Activated T-helper 1 cell treated with anti-CD3 and anti-CD28 coated beads, Interleukin-12 subunit alpha, Interleukin-12 subunit beta, Interleukin-2, Interleukin-4 antibody, amounts not matched to agents 30 ng/mL and 10 ng/mL and 1 ng/mL, durations not matched to agents 14 hours and 24 hours and 36 hours (primary cell): ENCODE results near the gene HMGB2. TPM values are rescaled to one million over a fixed set of nuclear protein-coding genes. Genes with fewer than 3 reads are reported as not detected.

Experiments
- DNase-seq: peaks from one replicate; pipeline ENCODE4 v3.0.0; 2021; ENCODE audit warnings: low spot score
- H3K27ac Mint-ChIP-seq: one replicate; pipeline ENCODE4 v1.8.0; 2021; ENCODE audit warnings: mild to moderate bottlenecking, mixed read lengths
- H3K27me3 Mint-ChIP-seq: one replicate; pipeline ENCODE4 v1.8.0; 2022; ENCODE audit warnings: mild to moderate bottlenecking, moderate library complexity, mixed read lengths; ENCODE audit not compliant: insufficient read depth
- H3K36me3 Mint-ChIP-seq: one replicate; pipeline ENCODE4 v1.8.0; 2021; ENCODE audit warnings: low read depth, mixed read lengths
- H3K4me1 Mint-ChIP-seq: one replicate; pipeline ENCODE4 v1.8.0; 2021; ENCODE audit warnings: low read depth, mixed read lengths
- H3K4me3 Mint-ChIP-seq: one replicate; pipeline ENCODE4 v1.8.0; 2021; ENCODE audit warnings: mild to moderate bottlenecking, moderate library complexity, mixed read lengths
- H3K9me3 Mint-ChIP-seq: one replicate; pipeline ENCODE4 v1.8.0; 2021; ENCODE audit warnings: mixed read lengths
- intact Hi-C: fragments of 100-400 bp; cut with micrococcal nuclease; formaldehyde crosslinking; loops from one replicate; pipeline ENCODE4 v1.15.1; 2024
- total RNA-seq: library from RNA; stranded (reverse); gene quantifications from 2 replicates; pipeline ENCODE4 v1.2.3, GENCODE V29; 2022

The HMGB2 gene
- total RNA-seq, 1 donor from 2014 or later: 274 TPM

GRCh38 chr4:173365359-173365996 is 31.3 kb upstream of the HMGB2 start:
- no peak for DNase-seq
- no peaks in the 10 kb centered on the region for H3K9me3 Mint-ChIP-seq
- no peaks in the 10 kb centered on the region for H3K27me3 Mint-ChIP-seq
- H3K27ac Mint-ChIP-seq: no peak overlapping the region
- H3K4me3 Mint-ChIP-seq: no peak overlapping the region
- peaks cover 43% of the 10 kb centered on the region for H3K4me1 Mint-ChIP-seq
- intact Hi-C loops: no loop called here
- peaks cover 9% of the 10 kb centered on the region for H3K36me3 Mint-ChIP-seq

GRCh38 chr4:173362666-173363065 is 28.5 kb upstream of the HMGB2 start:
- no peak for DNase-seq
- peaks cover 10% of the 10 kb centered on the region for H3K36me3 Mint-ChIP-seq
- no peak overlapping the region for H3K27ac Mint-ChIP-seq
- H3K9me3 Mint-ChIP-seq: no peaks in the 10 kb centered on the region
- H3K4me3 Mint-ChIP-seq: no peak overlapping the region
- no peaks in the 10 kb centered on the region for H3K27me3 Mint-ChIP-seq
- intact Hi-C loops: no loop called here
- H3K4me1 Mint-ChIP-seq: peaks cover 25% of the 10 kb centered on the region

GRCh38 chr4:173360587-173361221 is 26.5 kb upstream of the HMGB2 start:
- H3K27me3 Mint-ChIP-seq: no peaks in the 10 kb centered on the region
- H3K36me3 Mint-ChIP-seq: peaks cover 10% of the 10 kb centered on the region
- H3K27ac Mint-ChIP-seq: no peak overlapping the region
- no peak overlapping the region for H3K4me3 Mint-ChIP-seq
- intact Hi-C loops: no loop called here
- peaks cover 8% of the 10 kb centered on the region for H3K4me1 Mint-ChIP-seq
- DNase-seq: no peak
- no peaks in the 10 kb centered on the region for H3K9me3 Mint-ChIP-seq

GRCh38 chr4:173357939-173358338 is 23.8 kb upstream of the HMGB2 start:
- no peaks in the 10 kb centered on the region for H3K9me3 Mint-ChIP-seq
- H3K4me1 Mint-ChIP-seq: no peaks in the 10 kb centered on the region
- peaks cover 5% of the 10 kb centered on the region for H3K36me3 Mint-ChIP-seq
- no peak overlapping the region for H3K27ac Mint-ChIP-seq
- H3K4me3 Mint-ChIP-seq: no peak overlapping the region
- H3K27me3 Mint-ChIP-seq: peaks cover 9% of the 10 kb centered on the region
- intact Hi-C loops: no loop called here
- DNase-seq: no peak

- intact Hi-C loops: no loop called here
- H3K4me1 Mint-ChIP-seq: no peaks in the 10 kb centered on the region
- H3K9me3 Mint-ChIP-seq: peaks cover 4% of the 10 kb centered on the region
- DNase-seq: no peak
- no peak overlapping the region for H3K4me3 Mint-ChIP-seq
- H3K27ac Mint-ChIP-seq: no peak overlapping the region
- H3K36me3 Mint-ChIP-seq: peaks cover 3% of the 10 kb centered on the region
- peaks cover 24% of the 10 kb centered on the region for H3K27me3 Mint-ChIP-seq
These were observed 13.3 kb upstream of the HMGB2 start for GRCh38 chr4:173347467-173347866.

GRCh38 chr4:173346074-173346473 is 11.9 kb upstream of the HMGB2 start:
- DNase-seq: no peak
- Mint-ChIP-seq H3K9me3 (peaks cover 4% of the 10 kb centered on the region), H3K27me3 (peaks cover 26% of the 10 kb centered on the region), H3K4me3 (no peak overlapping the region), H3K36me3 (peaks cover 3% of the 10 kb centered on the region), H3K4me1 (no peaks in the 10 kb centered on the region), H3K27ac (no peak overlapping the region)
- intact Hi-C loops: no loop called here

- Mint-ChIP-seq H3K36me3 (peaks cover 3% of the 10 kb centered on the region), H3K9me3 (peaks cover 3% of the 10 kb centered on the region), H3K4me1 (no peaks in the 10 kb centered on the region), H3K27me3 (peaks cover 30% of the 10 kb centered on the region), H3K4me3 (no peak overlapping the region), H3K27ac (no peak overlapping the region)
- no peak for DNase-seq
- intact Hi-C loops: no loop called here
These were observed 11.5 kb upstream of the HMGB2 start for GRCh38 chr4:173345648-173346047.

GRCh38 chr4:173343832-173344397 is 9.8 kb upstream of the HMGB2 start:
- H3K4me1 Mint-ChIP-seq: peaks cover 9% of the 10 kb centered on the region
- peaks cover 27% of the 10 kb centered on the region for H3K27me3 Mint-ChIP-seq
- no peaks in the 10 kb centered on the region for H3K36me3 Mint-ChIP-seq
- intact Hi-C loops: no loop called here
- no peak overlapping the region for H3K4me3 Mint-ChIP-seq
- H3K9me3 Mint-ChIP-seq: no peaks in the 10 kb centered on the region
- no peak for DNase-seq
- H3K27ac Mint-ChIP-seq: no peak overlapping the region

GRCh38 chr4:173337463-173337862 is 3.3 kb upstream of the HMGB2 start:
- peaks cover 18% of the 10 kb centered on the region for H3K36me3 Mint-ChIP-seq
- intact Hi-C loops: no loop called here
- no peak for DNase-seq
- H3K9me3 Mint-ChIP-seq: no peaks in the 10 kb centered on the region
- peaks cover 40% of the 10 kb centered on the region for H3K4me1 Mint-ChIP-seq
- H3K4me3 Mint-ChIP-seq: no peak overlapping the region
- H3K27ac Mint-ChIP-seq: no peak overlapping the region
- peaks cover 11% of the 10 kb centered on the region for H3K27me3 Mint-ChIP-seq

- H3K36me3 Mint-ChIP-seq: peaks cover 34% of the 10 kb centered on the region
- intact Hi-C loops: loop anchor here (1.0 to 5.0 kb wide), 6 partner anchors 17 to 166 kb away; partner anchors contain the start of gene SAP30
- H3K4me3 Mint-ChIP-seq: peak overlapping the region; percentile 96
- peak; percentile 63 for DNase-seq
- H3K9me3 Mint-ChIP-seq: no peaks in the 10 kb centered on the region
- H3K27ac Mint-ChIP-seq: peak overlapping the region; percentile 99
- peaks cover 54% of the 10 kb centered on the region for H3K4me1 Mint-ChIP-seq
- no peaks in the 10 kb centered on the region for H3K27me3 Mint-ChIP-seq
These were observed 964 bp upstream of the HMGB2 start for GRCh38 chr4:173334891-173335752.

GRCh38 chr4:173333658-173334084 is 487 bp downstream of the HMGB2 start:
- peaks cover 59% of the 10 kb centered on the region for H3K4me1 Mint-ChIP-seq
- peak; percentile 49 for DNase-seq

GRCh38 chr4:173332963-173333657 is 1.0 kb downstream of the HMGB2 start:
- Mint-ChIP-seq H3K4me1 (peaks cover 59% of the 10 kb centered on the region), H3K4me3 (peak overlapping the region; percentile 98)
- intact Hi-C loops: loop anchor here (2.0 to 5.0 kb wide), 2 partner anchors 159 to 950 kb away; partner anchors contain the start of genes CEP44 and FBXO8

More at GRCh38 chr4:173333658-173334084, 487 bp downstream of the HMGB2 start:
- intact Hi-C loops: loop anchor here (1.0 to 5.0 kb wide), 7 partner anchors 15 to 949 kb away; partner anchors contain the start of genes CEP44, FBXO8 and SAP30
- Mint-ChIP-seq H3K36me3 (peaks cover 41% of the 10 kb centered on the region), H3K27ac (peak overlapping the region; percentile 99), H3K9me3 (no peaks in the 10 kb centered on the region), H3K27me3 (no peaks in the 10 kb centered on the region), H3K4me3 (peak overlapping the region; percentile 98)

More at GRCh38 chr4:173332963-173333657, 1.0 kb downstream of the HMGB2 start:
- peak overlapping the region; percentile 97 for H3K27ac Mint-ChIP-seq
- no peak for DNase-seq
- H3K9me3 Mint-ChIP-seq: no peaks in the 10 kb centered on the region
- no peaks in the 10 kb centered on the region for H3K27me3 Mint-ChIP-seq
- H3K36me3 Mint-ChIP-seq: peaks cover 40% of the 10 kb centered on the region
